H1 (cell line): ENCODE measurements around the gene MAGI1. TPM values are rescaled to one million over a fixed set of nuclear protein-coding genes. Genes with fewer than 3 reads are reported as not detected.

Experiments
- CTCF ChIA-PET: fragments of 300-600 bp; sonication (Branson Sonifier 250); formaldehyde crosslinking; loops from one replicate; lab custom pipeline; 2021; ENCODE audit not compliant: partially characterized antibody; lab: Charles Lee
- POLR2A ChIA-PET: fragments of 300-600 bp; sonication (Branson Sonifier 250); formaldehyde crosslinking; loops from one replicate; lab custom pipeline; 2021; ENCODE audit warnings: inconsistent platforms; ENCODE audit not compliant: partially characterized antibody; lab: Charles Lee
- DNase-seq, 2 experiments: peaks; one replicate each; pipeline versions ENCODE4 v3.0.0 to v3.0.0-alpha.2; 2010 to 2022; ENCODE audit warnings: low spot score in 2 of 2, low read depth in 1 of 2, mixed read lengths in 1 of 2
- FAIRE-seq: peaks from 2 replicates; lab custom pipeline; 2011; peaks lifted over from hg19 to GRCh38; lab: Jason Lieb, UNC
- H2AFZ ChIP-seq: 2 replicates; pipeline ENCODE4 v1.8.1; 2012; ENCODE audit warnings: low read length, inconsistent platforms
- H2AK5ac ChIP-seq: 2 replicates; pipeline ENCODE4 v1.6.1; 2013; ENCODE audit warnings: low read depth, low read length
- H2BK120ac ChIP-seq: replicated peaks from 2 replicates; pipeline ENCODE3; 2013; ENCODE audit warnings: low read depth, low read length, inconsistent platforms
- H2BK12ac ChIP-seq: 2 replicates; pipeline ENCODE4 v1.6.1; 2013; ENCODE audit warnings: low read depth, low read length
- H2BK15ac ChIP-seq: 2 replicates; pipeline ENCODE4 v1.6.1; 2013; ENCODE audit warnings: low read length
- H2BK20ac ChIP-seq: 2 replicates; pipeline ENCODE4 v1.6.1; 2013; ENCODE audit warnings: low read length
- H2BK5ac ChIP-seq: 2 replicates; pipeline ENCODE4 v1.6.1; 2013; ENCODE audit warnings: low read depth, low read length
- H3K14ac ChIP-seq: 2 replicates; pipeline ENCODE4 v1.6.1; 2013; ENCODE audit warnings: inconsistent platforms; ENCODE audit not compliant: insufficient read length
- H3K18ac ChIP-seq: 2 replicates; pipeline ENCODE4 v1.6.1; 2013; ENCODE audit warnings: low read length; ENCODE audit errors: extremely low read depth
- H3K23ac ChIP-seq: 2 replicates; pipeline ENCODE4 v1.6.1; 2013; ENCODE audit warnings: inconsistent platforms; ENCODE audit not compliant: insufficient read length
- H3K23me2 ChIP-seq: 2 replicates; pipeline ENCODE4 v1.6.1; 2013; ENCODE audit warnings: low read depth, low read length
- H3K27ac ChIP-seq: 2 replicates; pipeline ENCODE4 v1.6.1; 2011; ENCODE audit warnings: low read depth, low read length, inconsistent platforms
- H3K27me3 ChIP-seq, 4 experiments: replicated peaks in 1 of 4; 1 replicate in 1 of 4; 2 replicates in 3 of 4; pipeline versions ENCODE4 v1.6.1 to v1.8.1; 2011 to 2013; ENCODE audit warnings: low read length in 3 of 4, mild to moderate bottlenecking in 3 of 4, inconsistent platforms in 2 of 4, mixed read lengths in 2 of 4, moderate library complexity in 1 of 4; ENCODE audit not compliant: control insufficient read depth in 3 of 4, insufficient read depth in 3 of 4; ENCODE audit errors: extremely low read depth in 1 of 4
- H3K36me3 ChIP-seq, 4 experiments: 2 replicates each; pipeline versions ENCODE4 v1.6.1 to v1.8.1; 2011 to 2013; ENCODE audit warnings: mild to moderate bottlenecking in 4 of 4, low read length in 3 of 4, moderate library complexity in 2 of 4, control low read depth in 1 of 4, inconsistent platforms in 1 of 4; ENCODE audit not compliant: insufficient read depth in 4 of 4, control insufficient read depth in 2 of 4
- H3K4ac ChIP-seq: replicated peaks from 2 replicates; pipeline ENCODE3; 2013; ENCODE audit warnings: low read length, low read depth, mixed read lengths, inconsistent platforms; ENCODE audit not compliant: insufficient read length
- H3K4me1 ChIP-seq, 4 experiments: replicated peaks in 1 of 4; 1 replicate in 1 of 4; 2 replicates in 3 of 4; pipeline versions ENCODE4 v1.6.1 to v1.8.1; 2011 to 2013; ENCODE audit warnings: low read length in 3 of 4, inconsistent platforms in 2 of 4, mixed read lengths in 1 of 4; ENCODE audit not compliant: insufficient read depth in 4 of 4, control insufficient read depth in 3 of 4
- H3K4me2 ChIP-seq, 2 experiments: 2 replicates each; pipeline versions ENCODE4 v1.6.1 to v1.8.1; 2011 to 2013; ENCODE audit warnings: low read depth in 2 of 2, low read length in 2 of 2, control low read depth in 1 of 2, inconsistent platforms in 1 of 2, mild to moderate bottlenecking in 1 of 2; ENCODE audit not compliant: insufficient read depth in 1 of 2
- H3K4me3 ChIP-seq, 4 experiments: fragments of 200-600, 300-600 bp in 1 of 4; sonication (generic), shearing (Covaris generic), sonication (Bioruptor Twin) in 1 of 4; 2 replicates each; pipeline versions ENCODE4 v1.5.1 to v1.8.1; 2011 to 2016; ENCODE audit warnings: low read length in 4 of 4, low read depth in 3 of 4, control low read depth in 2 of 4, inconsistent platforms in 2 of 4, mild to moderate bottlenecking in 2 of 4, mixed read lengths in 1 of 4, moderate library complexity in 1 of 4; ENCODE audit not compliant: insufficient read depth in 2 of 4; ENCODE audit errors: extremely low read depth in 1 of 4
- H3K56ac ChIP-seq: replicated peaks from 2 replicates; pipeline ENCODE3; 2013; ENCODE audit warnings: low read depth, mild to moderate bottlenecking, mixed read lengths, low read length, inconsistent platforms; ENCODE audit not compliant: insufficient read length
- H3K79me1 ChIP-seq: 2 replicates; pipeline ENCODE4 v1.6.1; 2013; ENCODE audit warnings: low read depth, low read length, control low read depth
- H3K79me2 ChIP-seq, 2 experiments: 2 replicates each; pipeline versions ENCODE4 v1.6.1 to v1.8.1; 2012 to 2013; ENCODE audit warnings: low read length in 2 of 2, mild to moderate bottlenecking in 2 of 2, inconsistent platforms in 1 of 2; ENCODE audit not compliant: insufficient read depth in 2 of 2, control insufficient read depth in 1 of 2
- H3K9ac ChIP-seq, 4 experiments: replicated peaks in 1 of 4; 1 replicate in 1 of 4; 2 replicates in 3 of 4; pipeline versions ENCODE4 v1.6.1 to v1.8.1; 2011 to 2013; ENCODE audit warnings: low read depth in 3 of 4, low read length in 3 of 4, control low read depth in 2 of 4, mild to moderate bottlenecking in 2 of 4, moderate library complexity in 2 of 4, inconsistent platforms in 1 of 4; ENCODE audit errors: extremely low read depth in 1 of 4
- H3K9me3 ChIP-seq, 2 experiments: 2 replicates each; pipeline versions ENCODE4 v1.6.1 to v1.8.1; 2012 to 2013; ENCODE audit warnings: mild to moderate bottlenecking in 2 of 2, moderate library complexity in 2 of 2, control low read depth in 1 of 2, inconsistent platforms in 1 of 2, low read depth in 1 of 2, low read length in 1 of 2, mixed read lengths in 1 of 2; ENCODE audit not compliant: insufficient read depth in 2 of 2
- H4K20me1 ChIP-seq, 2 experiments: replicated peaks in 1 of 2; 2 replicates each; pipeline versions ENCODE3 to v1.8.1; 2011 to 2013; ENCODE audit warnings: inconsistent platforms in 2 of 2, low read length in 2 of 2, mild to moderate bottlenecking in 1 of 2; ENCODE audit not compliant: insufficient read depth in 2 of 2, control insufficient read depth in 1 of 2
- H4K5ac ChIP-seq: 2 replicates; pipeline ENCODE4 v1.6.1; 2013; ENCODE audit warnings: low read length, low read depth, mixed read lengths, inconsistent platforms; ENCODE audit not compliant: insufficient read length
- H4K8ac ChIP-seq: 2 replicates; pipeline ENCODE4 v1.8.0; 2013; ENCODE audit warnings: mild to moderate bottlenecking, moderate library complexity, low read length, inconsistent platforms; ENCODE audit not compliant: insufficient read depth; ENCODE audit errors: extremely low read depth
- H4K91ac ChIP-seq: replicated peaks from 2 replicates; pipeline ENCODE3; 2013; ENCODE audit warnings: low read length, mixed read lengths, inconsistent platforms; ENCODE audit not compliant: insufficient read length
- ASH2L ChIP-seq: fragments of 200-600, 300-600 bp; sonication (generic); IDR thresholded peaks from one replicate; pipeline ENCODE4 v1.7.1; 2017; ENCODE audit warnings: low read length
- CBX5 ChIP-seq: fragments of 300-800, 300-1000 bp; sonication (generic); IDR thresholded peaks from 2 replicates; pipeline ENCODE4 v1.7.1; 2016; ENCODE audit warnings: antibody characterized with exemption, low read length, low read depth
- RAD21 ChIP-seq, 2 experiments: IDR thresholded peaks in 1 of 2; conservative IDR thresholded peaks in 1 of 2; 2 replicates each; pipeline ENCODE4 v1.6.1; 2011; ENCODE audit warnings: low read depth in 2 of 2, low read length in 2 of 2, improper control_type of control experiment in 1 of 2, inconsistent platforms in 1 of 2, mild to moderate bottlenecking in 1 of 2, moderate library complexity in 1 of 2
- RBBP5 ChIP-seq: IDR thresholded peaks from 2 replicates; pipeline ENCODE4 v1.7.1; 2012; ENCODE audit warnings: low read depth, mild to moderate bottlenecking, inconsistent platforms, low read length, moderate library complexity, borderline replicate concordance
- SP1 ChIP-seq: IDR thresholded peaks from 2 replicates; pipeline ENCODE4 v1.6.1; 2011; ENCODE audit warnings: low read depth, low read length
- SP4 ChIP-seq: IDR thresholded peaks from 2 replicates; pipeline ENCODE4 v1.6.1; 2012; ENCODE audit warnings: low read length, inconsistent platforms
- SRF ChIP-seq: IDR thresholded peaks from 2 replicates; pipeline ENCODE4 v1.6.1; 2011; ENCODE audit warnings: mild to moderate bottlenecking, low read depth, low read length, moderate library complexity
- TBP ChIP-seq: IDR thresholded peaks from 2 replicates; pipeline ENCODE4 v1.6.1; 2011; ENCODE audit warnings: low read depth, low read length, improper control_type of control experiment
- TEAD4 ChIP-seq: IDR thresholded peaks from 2 replicates; pipeline ENCODE4 v1.6.1; 2012; ENCODE audit warnings: low read depth, low read length, inconsistent platforms, mixed read lengths
- WGBS, 2 experiments: shearing (Covaris generic) in 1 of 2; methylation state at CpG; one replicate each; pipeline versions ENCODE4 v1.1.6 to v1.1.7; 2013 to 2015; ENCODE audit warnings: low lambda C conversion rate in 2 of 2, mixed read lengths in 2 of 2, inconsistent platforms in 1 of 2, low coverage in 1 of 2, missing lambda C conversion rate in 1 of 2; ENCODE audit not compliant: insufficient replicate concordance in 2 of 2, insufficient coverage in 1 of 2, insufficient read length in 1 of 2; ENCODE audit errors: extremely low coverage in 1 of 2, missing lambda C conversion rate in 1 of 2; 5-methylcytosine and 5-hydroxymethylcytosine counted together
- polyA plus RNA-seq, 7 experiments: library from polyadenylated mRNA; depleted of rRNA in 3 of 7; stranded (reverse) in 5 of 7; unstranded in 2 of 7; fragments of >200 nt in 5 of 7; fragments of 200-250 nt in 2 of 7; gene quantifications; 1 replicate in 5 of 7; 2 replicates in 1 of 7; 4 replicates in 1 of 7; pipeline versions ENCODE4 v1.2.1 to v1.2.3, GENCODE V29; 2011 to 2013; ENCODE audit warnings: missing spikeins in 2 of 7, mixed read lengths in 2 of 7
- total RNA-seq: library from RNA; stranded (reverse); fragmentation: NEBNext Ultra II Directional; extraction: Animal tissue kit (Norgen Biotek cat#: 25700); gene quantifications from 2 replicates; pipeline ENCODE4 v1.2.1, GENCODE V29; 2021
- TF ChIP-seq, protein P1 (sequence below), 3 experiments: IDR thresholded peaks; 1 replicate in 2 of 3; 2 replicates in 1 of 3; pipeline versions ENCODE4 v1.5.1 to v1.6.1; 2011; ENCODE audit warnings: low read length in 3 of 3, mild to moderate bottlenecking in 3 of 3, inconsistent platforms in 2 of 3, low read depth in 1 of 3, moderate library complexity in 1 of 3; ENCODE audit not compliant: insufficient read depth in 1 of 3; ENCODE audit errors: control extremely low read depth in 1 of 3

The MAGI1 gene
- total and polyA plus RNA-seq, 2 of the 8 experiments (the other 6 are each of a cell fraction or from before 2014, with no cell fraction given): 19.8 to 78.0 TPM

DNA sequence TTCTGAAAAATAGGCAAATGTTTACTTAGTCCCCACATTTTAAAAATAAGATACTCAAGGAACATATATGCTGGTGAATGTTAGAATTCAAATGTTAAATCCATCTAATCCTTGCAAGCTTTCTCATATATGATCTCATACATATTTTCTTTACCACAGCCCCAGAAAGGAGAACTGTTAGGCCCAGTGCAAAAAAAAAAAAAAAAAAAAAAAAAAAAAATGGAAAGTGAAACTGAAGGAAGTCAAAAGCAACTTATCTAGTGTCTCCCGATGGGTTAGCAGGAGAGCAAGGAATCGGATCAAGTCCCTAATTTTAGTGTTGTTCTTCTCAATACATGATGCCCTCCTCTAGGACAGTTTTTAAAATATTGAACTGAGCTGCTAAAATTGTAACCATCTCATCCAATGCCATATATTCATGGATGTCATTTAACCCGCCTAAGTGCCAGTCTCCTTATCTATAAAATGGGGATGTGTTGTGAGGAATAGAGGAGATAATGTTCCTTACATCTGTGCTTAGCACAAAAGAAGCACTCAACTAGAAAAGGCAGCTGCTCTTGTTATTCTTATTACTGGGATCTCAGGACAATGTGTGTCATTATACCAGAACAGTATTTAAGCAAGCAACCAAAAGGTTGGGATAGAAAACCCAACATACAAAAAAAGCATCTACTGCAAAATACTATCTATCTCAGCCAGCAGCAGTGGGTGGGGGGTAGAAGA, 279.7 kb downstream of the MAGI1 start:
- DNase-seq: no peak
- Histone ChIP-seq H3K9me3 (no peaks in the 10 kb centered on the region), H3K4me3 (no peak overlapping the region), H3K79me1 (no peaks in the 10 kb centered on the region), H3K4me1 (peaks cover 0 to 14% (median 10%) of the 10 kb centered on the region in 4 experiments; a peak in 5 of 7 replicates), H4K20me1 (no peaks in the 10 kb centered on the region), H3K27me3 (peaks cover 0 to 1% (median 0%) of the 10 kb centered on the region in 4 experiments; a peak in 1 of 7 replicates), H3K36me3 (no peaks in the 10 kb centered on the region), H3K23me2 (no peaks in the 10 kb centered on the region), H3K14ac (no peak overlapping the region), H2BK20ac (no peak overlapping the region), H4K8ac (no peak overlapping the region), H2BK5ac (no peak overlapping the region), H3K79me2 (peaks cover 0 to 26% of the 10 kb centered on the region in 2 experiments; a peak in 2 of 4 replicates), H2BK120ac (no peak overlapping the region), H4K91ac (no peak overlapping the region), H2BK15ac (no peak overlapping the region), H3K9ac (no peak overlapping the region), H2AK5ac (no peak overlapping the region), H4K5ac (no peak overlapping the region), H3K4ac (no peak overlapping the region), H3K4me2 (no peak overlapping the region), H3K18ac (no peak overlapping the region), H3K27ac (no peak overlapping the region), H2AFZ (no peak overlapping the region), H2BK12ac (no peak overlapping the region), H3K23ac (no peak overlapping the region), H3K56ac (no peak overlapping the region)
- 91% methylated on average over 3 of the region's 3 CpGs; no CpG with 5 or more reads in 1 of the 2 experiments for WGBS, 2 experiments
- no peak for FAIRE-seq
- ChIA-PET CTCF (no interaction called here), POLR2A (interaction anchor here (0.5 kb wide), 1 partner anchor 76 kb away, joined by 3 read pairs; no protein-coding TSS in a partner anchor)
- TF ChIP-seq CBX5 (no peak), SRF (no peak), RAD21 (IDR thresholded peaks at IDR 0.05 in 1 of 2, conservative IDR thresholded peaks at IDR 0.05 in 1 of 2; ENCODE audit: low read depth in 2 of 2, low read length in 2 of 2) (no peak), TEAD4 (no peak), SP4 (no peak), ASH2L (no peak), TBP (no peak), SP1 (no peak), RBBP5 (no peak)
- TF ChIP-seq, protein P1, sequence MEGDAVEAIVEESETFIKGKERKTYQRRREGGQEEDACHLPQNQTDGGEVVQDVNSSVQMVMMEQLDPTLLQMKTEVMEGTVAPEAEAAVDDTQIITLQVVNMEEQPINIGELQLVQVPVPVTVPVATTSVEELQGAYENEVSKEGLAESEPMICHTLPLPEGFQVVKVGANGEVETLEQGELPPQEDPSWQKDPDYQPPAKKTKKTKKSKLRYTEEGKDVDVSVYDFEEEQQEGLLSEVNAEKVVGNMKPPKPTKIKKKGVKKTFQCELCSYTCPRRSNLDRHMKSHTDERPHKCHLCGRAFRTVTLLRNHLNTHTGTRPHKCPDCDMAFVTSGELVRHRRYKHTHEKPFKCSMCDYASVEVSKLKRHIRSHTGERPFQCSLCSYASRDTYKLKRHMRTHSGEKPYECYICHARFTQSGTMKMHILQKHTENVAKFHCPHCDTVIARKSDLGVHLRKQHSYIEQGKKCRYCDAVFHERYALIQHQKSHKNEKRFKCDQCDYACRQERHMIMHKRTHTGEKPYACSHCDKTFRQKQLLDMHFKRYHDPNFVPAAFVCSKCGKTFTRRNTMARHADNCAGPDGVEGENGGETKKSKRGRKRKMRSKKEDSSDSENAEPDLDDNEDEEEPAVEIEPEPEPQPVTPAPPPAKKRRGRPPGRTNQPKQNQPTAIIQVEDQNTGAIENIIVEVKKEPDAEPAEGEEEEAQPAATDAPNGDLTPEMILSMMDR (IDR thresholded peaks at IDR 0.05; ENCODE audit: control extremely low read depth in 1 of 3, insufficient read depth in 1 of 3, low read depth in 1 of 3, low read length in 3 of 3): no peak
